Heart right ventricle (tissue), 16 donors: Measurements from ENCODE around the gene NOM1. TPM values are rescaled to one million over a fixed set of nuclear protein-coding genes. Genes with fewer than 3 reads are reported as not detected.
"Not testable (repeated sequence)": the region's sequence is repeated elsewhere in the genome, so short reads cannot be mapped to it uniquely, and the experiment has no call there.

Experiments used
- ATAC-seq, 8 donors: fragments of 200-7000 bp; cut with Tn5 transposase; one replicate each; pipeline ENCODE4 v1.9.1; 2020; ENCODE audit warnings: mild to moderate bottlenecking in 8 of 8, moderate library complexity in 8 of 8, moderate number of reproducible peaks in 1 of 8
- DNase-seq, 2 donors: peaks; one replicate each; pipeline ENCODE4 v3.0.0-alpha.2; 2020
- H3K27ac ChIP-seq, 10 donors: fragments of 200-600 bp; sonication (generic) in 2 of 10; one replicate each; pipeline versions ENCODE4 v1.5.0 to v1.8.0; 2020 to 2022; ENCODE audit warnings: mild to moderate bottlenecking in 3 of 10
- H3K27me3 ChIP-seq, 7 donors: fragments of 200-600 bp; one replicate each; pipeline ENCODE4 v1.8.0; 2021 to 2022; ENCODE audit warnings: mild to moderate bottlenecking in 2 of 7
- H3K36me3 ChIP-seq, 9 donors: fragments of 200-600 bp; sonication (generic) in 1 of 9; one replicate each; pipeline versions ENCODE4 v1.5.0 to v1.8.0; 2020 to 2022; ENCODE audit warnings: mild to moderate bottlenecking in 2 of 9
- H3K4me1 ChIP-seq, 9 donors: fragments of 200-600 bp; sonication (generic) in 1 of 9; one replicate each; pipeline versions ENCODE4 v1.5.0 to v1.8.0; 2020 to 2022; ENCODE audit warnings: mild to moderate bottlenecking in 4 of 9
- H3K4me3 ChIP-seq, 10 donors: fragments of 200-600 bp; sonication (generic) in 2 of 10; one replicate each; pipeline versions ENCODE4 v1.5.0 to v1.8.0; 2020 to 2022; ENCODE audit warnings: mild to moderate bottlenecking in 7 of 10, moderate library complexity in 2 of 10
- H3K9me3 ChIP-seq, 11 donors: fragments of 200-600 bp in 10 of 11; sonication (generic) in 2 of 11; one replicate each; pipeline versions ENCODE4 v1.5.0 to v1.8.0; 2013 to 2022; ENCODE audit warnings: mild to moderate bottlenecking in 2 of 11, control low read depth in 1 of 11, moderate library complexity in 1 of 11
- CTCF ChIP-seq, 9 donors: fragments of 200-600 bp; sonication (generic) in 2 of 9; IDR thresholded peaks; one replicate each; pipeline versions ENCODE4 v1.5.0 to v1.8.0; 2021 to 2022; ENCODE audit warnings: antibody characterized with exemption in 9 of 9, mild to moderate bottlenecking in 5 of 9, moderate library complexity in 1 of 9
- WGBS, 2 donors: extraction: QIAGEN DNeasy Blood & Tissue Kit; methylation state at CpG; one replicate each; pipeline ENCODE4 v1.1.7; 2013; ENCODE audit warnings: inconsistent platforms in 1 of 2; 5-methylcytosine and 5-hydroxymethylcytosine counted together
- intact Hi-C, 10 donors: fragments of 100-400 bp; cut with DNase I; formaldehyde crosslinking; loops; one replicate each; pipeline versions ENCODE4 v1.11.1 to v1.14.2; 2022
- polyA plus RNA-seq, 2 donors: library from polyadenylated mRNA; stranded (reverse); fragments of 200-250 nt; gene quantifications; one replicate each; pipeline ENCODE4 v1.2.3, GENCODE V29; 2013
- total RNA-seq, 10 donors: library from RNA; stranded (reverse); fragmentation: NEBNext Ultra II Directional in 3 of 10; extraction: Animal tissue kit (Norgen Biotek cat#: 25700) in 3 of 10; gene quantifications; one replicate each; pipeline versions ENCODE4 v1.2.1 to v1.2.4, GENCODE V29; 2021 to 2023
- donor health status: Arrhythmogenic right ventricular cardiomyopathy.
- donor health status: ischemic (EF 13 %, LVEDD 7.1; RV severe dilation, severe dysfunction).
- donor health status: healthy with polysubstance abuse.
- donor health status: DM: no; HTN: yes; CAD: no.
- donor health status: DM: no; HTN: no; CAD: no.
- donor health status: ischemic (EF 25% LVEDD 6.9; RV normal size, moderate dysfunction).
- donor health status: ischemic (EF 25% LVEDD 5.7; RV mildly dilated, moderate dysfunction).
- donor health status: healthy.
- donor health status: DM: yes; HTN: yes; CAD: no.
- donor health status: Ischemic cardiomyopathy.
- donor health status: ischemic (EF 35%, LVEDD 5.7; RV mildly dilated, moderate dysfunction).
- donor health status: nonischemic (EF 11% LVEDD 7.7; RV severe dilation, severe dysfunction).
- donor health status: DM: yes; HTN: yes; CAD: no.
- donor health status: PGD.
- donor health status: ischemic (EF 29% LVEDD 5.4; RV normal size, mild dysfunction).
- donor health status: nonischemic (EF 23%, LVEDD 6.1; RV moderate dilation, normal function).

The NOM1 gene
- total and polyA plus RNA-seq, 12 donors = 4.2 to 13.6 (median 8.3) TPM

DNA sequence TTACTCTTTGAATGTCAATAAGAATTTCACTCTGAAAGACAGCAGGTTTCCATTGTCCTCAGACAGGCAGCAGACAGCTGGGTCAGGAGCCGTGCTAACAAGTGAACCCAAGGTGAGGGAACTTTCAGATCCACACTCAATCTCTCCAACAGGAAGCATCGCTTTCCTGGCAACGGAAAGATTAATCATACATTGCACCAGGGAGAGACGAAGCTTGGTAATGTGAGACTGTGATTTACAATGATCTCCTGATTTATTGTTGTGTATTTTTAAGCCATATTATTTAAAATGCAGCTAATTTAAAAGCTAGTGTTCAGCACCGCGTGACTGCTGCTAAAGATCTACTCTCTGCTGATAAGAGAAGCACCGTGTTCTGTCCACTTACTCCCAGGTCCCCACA lies 17.5 kb upstream of the NOM1 start:
- Histone ChIP-seq H3K27ac (no peak overlapping the region), H3K36me3 (no peaks in the 10 kb centered on the region), H3K4me1 (no peaks in the 10 kb centered on the region), H3K27me3 (peaks cover 0 to 10% (median 0%) of the 10 kb centered on the region in 7 donors), H3K4me3 (no peak overlapping the region), H3K9me3 (no peaks in the 10 kb centered on the region)
- intact Hi-C loops = no loop called here
- TF ChIP-seq CTCF (IDR thresholded peaks at IDR 0.05) = no peak
- 28 to 36% methylated on average over 7 of the region's 7 CpGs for WGBS, 2 donors
- ATAC-seq (no peak), DNase-seq (no peak)

DNA sequence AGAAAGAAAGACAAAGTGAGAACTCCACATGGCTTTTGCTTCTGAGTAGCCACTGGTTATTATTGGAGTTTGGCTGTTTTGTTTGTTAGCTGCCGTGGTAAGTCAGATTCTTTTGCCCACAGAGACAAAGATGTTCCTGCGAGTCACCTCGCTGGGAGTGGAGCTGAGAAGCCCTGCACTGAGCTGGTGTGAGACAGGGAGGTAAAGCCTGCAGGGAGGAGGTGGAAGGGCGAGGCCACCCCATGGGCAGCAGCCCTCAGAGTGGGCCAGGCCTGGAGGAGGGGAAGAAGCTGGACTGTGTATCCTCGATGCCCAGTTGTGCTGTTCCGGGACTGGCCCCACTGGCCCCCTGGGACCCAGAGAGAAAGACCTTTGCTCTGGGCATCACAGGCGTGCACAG lies 14.3 kb upstream of the NOM1 start:
- 83 to 88% methylated on average over 7 of the region's 7 CpGs for WGBS, 2 donors
- no peak for TF ChIP-seq CTCF (IDR thresholded peaks at IDR 0.05)
- Histone ChIP-seq H3K27me3 (peaks cover 0 to 9% (median 3%) of the 10 kb centered on the region in 7 donors), H3K9me3 (no peaks in the 10 kb centered on the region), H3K36me3 (no peaks in the 10 kb centered on the region), H3K4me1 (no peaks in the 10 kb centered on the region), H3K27ac (no peak overlapping the region), H3K4me3 (no peak overlapping the region)
- ATAC-seq (no peak), DNase-seq (no peak)
- intact Hi-C loops = no loop called here

DNA sequence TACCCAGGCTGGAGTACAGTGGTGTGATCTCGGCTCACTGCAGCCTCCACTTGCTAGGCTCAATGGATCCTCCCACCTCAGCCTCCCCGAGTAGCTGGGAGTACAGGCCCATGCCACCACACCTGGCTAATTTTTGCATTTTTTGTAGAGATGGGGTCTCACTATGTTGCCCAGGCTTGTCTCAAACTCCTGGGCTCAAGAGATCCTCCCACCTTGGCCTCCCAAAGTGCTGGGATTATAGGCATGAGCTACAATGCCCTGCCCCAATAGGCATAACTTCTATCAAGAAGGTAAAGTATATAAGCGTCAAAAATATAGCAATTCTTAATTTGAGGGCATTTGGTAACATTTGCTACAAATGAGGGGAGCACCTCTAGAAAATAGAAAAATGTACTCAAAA lies 12.7 kb upstream of the NOM1 start:
- DNase-seq, H3K36me3 ChIP-seq, H3K4me1 ChIP-seq, intact Hi-C loops, H3K4me3 ChIP-seq, ATAC-seq, H3K27ac ChIP-seq, H3K9me3 ChIP-seq: not testable (repeated sequence)
- H3K27me3 ChIP-seq = peaks cover 0 to 12% (median 4%) of the 10 kb centered on the region in 7 donors
- WGBS, 2 donors = 89 to 90% methylated on average over 3 of the region's 3 CpGs

GRCh38 chr7:156940421-156941122 lies 8.9 kb upstream of the NOM1 start:
- WGBS, 2 donors = 97 to 98% methylated on average over 57 of the region's 57 CpGs
- no peak for TF ChIP-seq CTCF (IDR thresholded peaks at IDR 0.05)
- Histone ChIP-seq H3K4me1 (no peaks in the 10 kb centered on the region), H3K4me3 (no peak overlapping the region), H3K27me3 (peaks cover 6 to 48% (median 37%) of the 10 kb centered on the region in 7 donors), H3K36me3 (no peaks in the 10 kb centered on the region), H3K27ac (no peak overlapping the region), H3K9me3 (no peaks in the 10 kb centered on the region)
- no peak for DNase-seq
- no peak for ATAC-seq
- intact Hi-C loops = loop anchor here in 1 of 10 donors (10.0 kb wide), 1 partner anchor 46 kb away; the partner anchor contains the start of gene LMBR1
